ENCODE measurements around the gene ACBD3. TPM values are rescaled to one million over a fixed set of nuclear protein-coding genes. Genes with fewer than 3 reads are reported as not detected.

The ACBD3 gene
- total RNA-seq (10 to 100 TPM; 28.1 to 45.9 (median 35.9) TPM), polyA plus RNA-seq (10 to 100 TPM; 17.6 to 26.1 TPM)
- long read RNA-seq, donor 1, partial matches to known transcripts = 3 of 3 reads
- long read RNA-seq, donor 1, other reads (novel, unspliced or antisense) = 0 of 3 reads
- long read RNA-seq, donor 2, transcript ACBD3-201 (8 exons, 3,573 nt) = major isoform, 12 of 41 reads
- long read RNA-seq, donor 2, partial matches to known transcripts = 29 of 41 reads
- long read RNA-seq, donor 2, other reads (novel, unspliced or antisense) = 0 of 41 reads
- long read RNA-seq, donor 3, transcript ACBD3-201 (8 exons, 3,573 nt) = major isoform, 83 of 105 reads
- long read RNA-seq, donor 3, partial matches to known transcripts = 11 of 105 reads
- long read RNA-seq, donor 3, other reads (novel, unspliced or antisense) = 11 of 105 reads

DNA sequence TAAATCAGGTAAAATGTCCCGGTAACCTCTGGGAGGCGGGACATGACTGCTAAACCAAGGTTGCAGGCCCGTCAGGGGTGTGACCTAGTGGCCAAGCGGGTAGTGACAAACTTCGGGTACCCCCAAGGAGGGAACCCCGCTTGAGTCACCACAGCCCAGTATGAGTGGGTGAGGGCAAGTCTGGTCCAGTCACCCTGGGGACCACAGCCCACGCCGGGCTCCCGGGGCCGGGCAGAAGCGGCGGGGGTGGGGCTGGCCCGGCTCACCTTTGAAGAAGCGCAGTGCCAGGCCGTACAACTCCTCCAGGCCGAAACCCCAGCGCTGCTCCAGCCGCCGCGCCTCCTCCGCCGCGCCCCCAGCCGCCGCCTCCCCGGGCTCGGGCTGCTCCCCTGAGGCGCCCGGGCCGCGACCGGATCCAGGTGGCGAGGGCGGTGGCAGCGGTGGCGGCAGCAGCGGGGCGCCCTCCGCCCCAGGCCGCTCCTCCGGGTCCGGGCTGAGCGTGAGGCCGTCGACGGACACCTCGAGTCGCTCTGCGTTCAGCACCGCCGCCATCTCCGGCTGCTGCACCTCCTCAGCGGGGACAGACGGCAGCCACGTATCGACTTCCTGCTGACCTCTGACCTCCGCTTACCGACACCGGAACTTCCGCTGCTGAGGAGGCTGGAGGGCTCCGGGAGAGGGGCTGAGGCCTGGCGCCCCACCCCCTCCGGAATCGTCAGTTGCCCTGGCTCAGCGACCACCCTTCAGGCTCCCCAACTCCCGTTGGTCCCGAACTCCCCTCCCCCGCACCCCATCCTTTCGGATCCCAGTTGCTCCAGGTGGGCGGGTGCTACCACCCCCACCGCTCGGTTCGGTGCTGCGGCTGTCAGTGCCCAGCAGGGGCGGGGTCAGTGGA, at the start of gene ACBD3:
TSS of gene ACBD3 (minus strand) at position 618 of the 895 bp plus-strand sequence. CDS start at position 552, 66 bp downstream.
- Histone ChIP-seq H3K27me3 (no peaks in the 10 kb centered on the region), H3K27ac (peak within 1 kb of the TSS; percentile 79 to 93), H3K9me3 (no peaks in the 10 kb centered on the region), H3K4me3 (peak within 1 kb of the TSS; percentile 79), H3K36me3 (no peaks in the 10 kb centered on the region), H3K4me1 (ENCODE audit: insufficient read depth) (peaks cover 6% of the 10 kb centered on the region)
- DNase-seq = peak; percentile 88 to 91 (median 90)
- 0 to 1% (median 0%) methylated on average over 39 to 75 of the region's 75 CpGs for WGBS, 3 donors
- intact Hi-C loops (cut with DNase I) = no loop called here
- TF ChIP-seq, protein P1, sequence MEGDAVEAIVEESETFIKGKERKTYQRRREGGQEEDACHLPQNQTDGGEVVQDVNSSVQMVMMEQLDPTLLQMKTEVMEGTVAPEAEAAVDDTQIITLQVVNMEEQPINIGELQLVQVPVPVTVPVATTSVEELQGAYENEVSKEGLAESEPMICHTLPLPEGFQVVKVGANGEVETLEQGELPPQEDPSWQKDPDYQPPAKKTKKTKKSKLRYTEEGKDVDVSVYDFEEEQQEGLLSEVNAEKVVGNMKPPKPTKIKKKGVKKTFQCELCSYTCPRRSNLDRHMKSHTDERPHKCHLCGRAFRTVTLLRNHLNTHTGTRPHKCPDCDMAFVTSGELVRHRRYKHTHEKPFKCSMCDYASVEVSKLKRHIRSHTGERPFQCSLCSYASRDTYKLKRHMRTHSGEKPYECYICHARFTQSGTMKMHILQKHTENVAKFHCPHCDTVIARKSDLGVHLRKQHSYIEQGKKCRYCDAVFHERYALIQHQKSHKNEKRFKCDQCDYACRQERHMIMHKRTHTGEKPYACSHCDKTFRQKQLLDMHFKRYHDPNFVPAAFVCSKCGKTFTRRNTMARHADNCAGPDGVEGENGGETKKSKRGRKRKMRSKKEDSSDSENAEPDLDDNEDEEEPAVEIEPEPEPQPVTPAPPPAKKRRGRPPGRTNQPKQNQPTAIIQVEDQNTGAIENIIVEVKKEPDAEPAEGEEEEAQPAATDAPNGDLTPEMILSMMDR (IDR thresholded peaks at IDR 0.05) = peak in 1 of 3 donors; percentile 6
- TF ChIP-seq POLR2A (IDR thresholded peaks at IDR 0.05) = peak; percentile 93
- TF ChIP-seq EP300 (IDR thresholded peaks at IDR 0.05) = no peak

DNA sequence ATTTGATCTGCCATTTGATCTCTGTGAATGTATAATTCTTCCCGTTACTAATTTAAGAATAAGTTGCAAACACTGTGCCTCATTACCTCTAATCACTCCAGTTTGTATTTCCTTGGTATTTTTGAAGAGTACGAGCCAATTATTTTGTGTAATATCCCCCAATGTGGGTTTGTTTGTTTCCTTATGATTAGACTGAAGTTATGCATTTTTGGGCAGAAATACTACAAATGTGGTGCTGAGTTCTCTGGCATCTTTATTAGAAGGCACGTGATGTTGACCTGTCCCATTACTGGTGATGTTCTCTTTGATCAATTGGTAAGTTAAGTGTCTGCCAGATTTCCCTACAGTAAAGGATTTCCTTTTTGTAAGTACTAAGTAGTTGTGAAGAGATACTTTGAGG, 47.3 kb upstream of the ACBD3 start:
- no peaks in the 10 kb centered on the region for H3K4me1 ChIP-seq (ENCODE audit: insufficient read depth)
- no peak overlapping the region for H3K4me3 ChIP-seq
- TF ChIP-seq POLR2A (IDR thresholded peaks at IDR 0.05) = no peak
- TF ChIP-seq, protein P1 (IDR thresholded peaks at IDR 0.05) = no peak
- H3K27ac ChIP-seq = no peak overlapping the region
- no peaks in the 10 kb centered on the region for H3K9me3 ChIP-seq
- DNase-seq = no peak
- 85 to 93% (median 91%) methylated on average over 3 of the region's 3 CpGs for WGBS, 3 donors
- H3K27me3 ChIP-seq = no peaks in the 10 kb centered on the region
- H3K36me3 ChIP-seq = no peaks in the 10 kb centered on the region
- intact Hi-C loops (cut with DNase I) = no loop called here

DNA sequence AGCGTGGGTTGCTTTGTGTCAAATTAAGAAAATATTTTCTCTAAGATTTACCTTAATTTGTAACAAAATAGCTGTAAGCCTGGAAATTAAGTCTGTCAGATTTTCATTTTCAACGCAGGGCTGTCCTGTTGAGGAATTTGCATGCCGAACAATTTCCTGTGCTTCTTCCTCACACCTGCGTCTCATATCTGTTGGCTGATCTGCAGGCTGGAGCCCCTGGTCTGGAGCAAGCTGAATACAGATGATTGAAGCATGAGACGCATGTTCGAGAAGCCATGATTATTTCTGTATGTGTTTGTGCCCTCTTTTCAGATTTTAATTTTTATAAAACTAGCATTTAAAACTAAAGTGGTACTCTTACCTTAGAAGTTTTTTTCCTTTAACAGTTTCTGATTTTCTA, 46.8 kb upstream of the ACBD3 start:
- Histone ChIP-seq H3K9me3 (no peaks in the 10 kb centered on the region), H3K4me1 (ENCODE audit: insufficient read depth) (no peaks in the 10 kb centered on the region), H3K36me3 (no peaks in the 10 kb centered on the region), H3K4me3 (no peak overlapping the region), H3K27me3 (no peaks in the 10 kb centered on the region), H3K27ac (no peak overlapping the region)
- no peak for DNase-seq
- TF ChIP-seq EP300 (IDR thresholded peaks at IDR 0.05) = no peak
- TF ChIP-seq, protein P1 (IDR thresholded peaks at IDR 0.05) = no peak
- intact Hi-C loops (cut with DNase I) = no loop called here
- WGBS, 3 donors = 88 to 94% (median 91%) methylated on average over 6 of the region's 6 CpGs

DNA sequence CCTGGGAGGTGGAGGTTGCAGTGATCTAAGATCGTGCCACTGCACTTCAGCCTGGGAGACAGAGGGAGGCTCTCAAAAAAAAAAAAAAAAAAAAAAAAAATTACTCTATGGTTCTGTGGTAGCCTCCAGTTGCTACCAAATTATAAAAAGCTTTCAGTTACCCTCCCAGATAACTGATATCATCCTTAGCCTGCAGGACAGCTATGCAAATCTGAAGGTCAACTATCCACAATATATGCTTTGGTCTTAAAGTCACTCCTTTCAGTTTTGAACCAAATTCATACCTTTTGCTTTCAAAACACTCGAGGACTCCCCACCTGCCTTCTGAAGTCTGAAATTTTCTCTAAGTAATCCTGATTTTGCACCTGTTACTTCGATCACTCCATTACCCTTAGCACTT, 40.1 kb upstream of the ACBD3 start:
- H3K4me3 ChIP-seq = no peak overlapping the region
- WGBS, 3 donors = 93 to 97% (median 93%) methylated on average over 3 of the region's 3 CpGs
- intact Hi-C loops (cut with DNase I) = no loop called here
- no peaks in the 10 kb centered on the region for H3K36me3 ChIP-seq
- TF ChIP-seq POLR2A (IDR thresholded peaks at IDR 0.05) = no peak
- TF ChIP-seq EP300 (IDR thresholded peaks at IDR 0.05) = no peak
- TF ChIP-seq, protein P1 (IDR thresholded peaks at IDR 0.05) = no peak
- no peaks in the 10 kb centered on the region for H3K9me3 ChIP-seq
- H3K4me1 ChIP-seq (ENCODE audit: insufficient read depth) = peaks cover 1% of the 10 kb centered on the region
- no peak for DNase-seq
- H3K27me3 ChIP-seq = no peaks in the 10 kb centered on the region
- no peak overlapping the region for H3K27ac ChIP-seq
